ENCODE data around the gene SLC25A28. TPM values are rescaled to one million over a fixed set of nuclear protein-coding genes. Genes with fewer than 3 reads are reported as not detected.

SLC25A28 gene
- 7.1 and 19.8 TPM in 2 replicates for total RNA-seq (2014; rRNA removed; shearing (Covaris generic))

- peak; percentile 100 for DNase-seq (ENCODE audit: low spot score)
Measured at GRCh38 chr10:99619851-99620710, at the start of gene SLC25A28. TSS of gene SLC25A28 (minus strand) at chr10:99620439. CDS start at chr10:99620335, 104 bp downstream.

DNA sequence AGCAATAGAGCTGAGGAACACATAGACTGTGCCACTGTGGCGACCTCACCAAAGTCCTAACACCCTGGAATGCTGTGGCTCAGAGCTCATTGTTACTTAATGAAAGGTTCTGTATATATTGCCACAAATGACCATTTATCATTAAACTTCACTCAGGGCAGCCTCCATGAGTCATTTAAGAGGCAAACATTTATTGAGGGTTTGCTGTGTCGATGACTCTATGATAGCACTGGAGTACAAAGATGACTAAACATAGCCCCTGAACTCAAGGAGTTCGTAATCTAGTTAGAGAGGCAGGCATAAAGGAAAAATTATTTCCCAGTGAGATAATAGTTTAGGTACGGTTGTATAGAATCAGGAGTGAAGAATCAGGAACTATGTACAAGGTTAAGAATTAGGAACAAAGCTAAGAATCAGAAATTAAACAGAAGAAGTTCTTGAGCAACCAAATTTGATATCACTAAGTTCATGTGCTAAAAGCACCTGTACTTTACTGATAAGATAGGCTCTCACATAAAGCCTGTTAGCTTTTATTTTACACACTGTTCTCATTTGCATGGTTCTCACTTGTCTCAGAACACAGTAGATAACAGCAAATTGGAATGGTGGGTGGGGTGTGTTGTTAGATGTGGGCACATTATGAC lies 47.0 kb upstream of the SLC25A28 start:
- peak; percentile 21 for DNase-seq (ENCODE audit: low spot score)

GRCh38 chr10:99665304-99665703 lies 45.1 kb upstream of the SLC25A28 start:
- DNase-seq (ENCODE audit: low spot score): no peak

GRCh38 chr10:99661377-99661763 lies 41.1 kb upstream of the SLC25A28 start:
- DNase-seq (ENCODE audit: low spot score): no peak

DNA sequence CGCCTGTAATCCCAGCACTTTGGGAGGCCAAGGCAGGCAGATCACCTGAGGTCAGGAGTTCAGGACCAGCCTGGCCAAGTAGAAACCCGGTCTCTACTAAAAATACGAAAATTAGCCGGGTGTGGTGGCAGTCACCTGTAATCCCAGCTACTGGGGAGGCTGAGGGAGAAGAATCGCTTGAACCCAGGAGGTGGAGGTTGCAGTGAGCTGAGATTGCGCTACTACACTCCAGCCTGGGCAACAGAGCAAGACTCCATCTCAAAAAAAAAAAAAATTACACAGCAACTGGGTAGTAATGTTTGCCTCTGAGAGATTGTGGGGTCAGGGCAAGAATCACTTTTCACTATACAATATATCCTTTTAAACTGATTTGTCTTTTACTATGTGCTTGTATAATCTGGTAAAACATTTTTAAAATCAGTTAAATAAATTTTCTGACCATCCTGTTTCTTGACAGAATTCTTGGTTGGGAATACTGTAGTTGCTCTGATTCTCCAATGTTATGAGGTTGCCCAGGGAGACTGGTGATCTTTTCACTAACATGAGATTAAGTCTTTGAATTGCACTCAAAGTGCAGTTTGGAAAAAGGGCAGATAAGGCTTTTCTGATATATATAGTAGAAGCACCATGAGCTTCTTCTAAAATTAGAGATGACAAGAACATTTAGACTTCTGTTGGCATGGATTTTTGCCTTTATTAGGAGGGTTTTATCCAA lies 40.6 kb upstream of the SLC25A28 start:
- no peak for DNase-seq (ENCODE audit: low spot score)

DNA sequence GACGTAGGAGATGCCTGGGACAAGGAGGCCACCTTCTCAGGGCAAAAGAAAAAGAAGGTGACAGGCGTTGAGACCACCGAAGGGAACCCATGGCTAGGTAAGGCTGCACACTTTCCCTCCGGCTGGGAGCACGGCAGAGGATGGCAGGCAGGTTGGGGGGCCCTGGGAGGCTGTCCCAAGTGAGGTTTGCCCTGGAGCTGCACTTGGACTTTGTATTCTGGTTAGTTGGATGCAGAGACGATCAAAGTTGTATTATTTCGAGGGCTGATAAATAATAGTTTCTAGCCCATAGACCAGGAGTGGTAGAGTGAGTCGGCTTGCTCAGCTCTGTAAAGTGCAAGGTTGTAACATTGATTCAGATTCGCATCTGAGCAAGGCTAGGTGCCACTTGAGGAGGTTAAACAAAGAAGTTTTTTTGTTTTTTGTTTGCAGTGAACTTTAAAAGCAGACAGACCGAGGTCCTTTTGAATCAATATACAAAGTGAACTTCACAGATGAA lies 39.7 kb upstream of the SLC25A28 start:
- no peak for DNase-seq (ENCODE audit: low spot score)

- peak; percentile 94 for DNase-seq (ENCODE audit: low spot score)
Measured at GRCh38 chr10:99659031-99659867, 39.0 kb upstream of the SLC25A28 start, which contains the start of gene ENTPD7. TSS of gene ENTPD7 (plus strand) at chr10:99659509. CDS start at chr10:99659957, 448 bp downstream.

- no peak for DNase-seq (ENCODE audit: low spot score)
Measured at GRCh38 chr10:99658622-99659030, 38.4 kb upstream of the SLC25A28 start.

GRCh38 chr10:99656199-99657064 lies 36.2 kb upstream of the SLC25A28 start:
- no peak for DNase-seq (ENCODE audit: low spot score)

- DNase-seq (ENCODE audit: low spot score): no peak
Measured at GRCh38 chr10:99654390-99655175, 34.3 kb upstream of the SLC25A28 start.

- DNase-seq (ENCODE audit: low spot score): no peak
Measured at GRCh38 chr10:99652800-99653390, 32.7 kb upstream of the SLC25A28 start.

DNA sequence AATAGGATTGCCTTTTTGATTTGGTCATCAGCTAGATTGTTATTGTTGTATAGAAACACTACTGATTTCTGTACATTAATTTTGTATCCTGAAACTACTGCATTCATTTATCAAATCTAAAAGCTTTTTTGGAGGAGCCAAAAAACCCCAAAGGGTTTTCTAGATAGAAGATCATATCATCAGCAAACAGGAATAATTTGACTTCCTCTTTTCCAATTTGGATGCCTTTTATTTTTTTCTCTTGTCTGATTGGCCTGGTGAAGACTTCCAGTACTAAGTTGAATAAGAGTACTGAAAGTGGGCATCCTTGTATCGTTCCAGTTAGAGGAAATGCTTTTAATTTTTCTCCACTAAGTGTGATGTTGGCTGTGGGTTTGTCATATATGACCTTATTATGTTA lies 28.5 kb upstream of the SLC25A28 start:
- DNase-seq (ENCODE audit: low spot score): no peak

DNA sequence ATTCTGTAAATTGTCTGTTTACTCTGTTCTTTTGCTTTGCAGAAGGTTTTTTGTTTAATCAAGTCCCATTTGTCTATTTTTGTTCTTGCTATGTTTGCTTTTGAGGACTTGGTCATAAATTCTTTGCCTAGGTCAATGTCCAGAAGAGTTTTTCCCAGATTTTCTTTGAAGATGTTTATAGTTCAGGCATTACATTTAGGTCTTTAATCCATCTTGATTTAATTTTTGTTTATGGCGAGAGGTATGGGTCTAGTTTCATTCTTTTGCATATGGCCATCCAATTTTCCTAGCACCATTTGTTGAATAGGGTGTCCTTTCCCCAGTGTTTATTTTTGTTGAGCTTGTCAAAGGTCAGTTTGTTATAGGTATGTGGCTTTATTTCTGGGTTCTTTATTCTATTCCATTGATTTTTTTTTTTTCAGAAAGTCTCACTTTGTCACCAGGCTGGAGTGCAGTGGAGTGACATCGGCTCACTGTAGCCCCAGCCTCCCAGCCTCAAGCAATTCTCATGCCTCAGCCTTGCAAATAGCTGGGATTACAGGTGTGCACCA lies 27.4 kb upstream of the SLC25A28 start:
- DNase-seq (ENCODE audit: low spot score): no peak

GRCh38 chr10:99633832-99634231 lies 13.6 kb upstream of the SLC25A28 start:
- DNase-seq (ENCODE audit: low spot score): no peak

GRCh38 chr10:99631496-99631895 lies 11.3 kb upstream of the SLC25A28 start:
- no peak for DNase-seq (ENCODE audit: low spot score)

DNA sequence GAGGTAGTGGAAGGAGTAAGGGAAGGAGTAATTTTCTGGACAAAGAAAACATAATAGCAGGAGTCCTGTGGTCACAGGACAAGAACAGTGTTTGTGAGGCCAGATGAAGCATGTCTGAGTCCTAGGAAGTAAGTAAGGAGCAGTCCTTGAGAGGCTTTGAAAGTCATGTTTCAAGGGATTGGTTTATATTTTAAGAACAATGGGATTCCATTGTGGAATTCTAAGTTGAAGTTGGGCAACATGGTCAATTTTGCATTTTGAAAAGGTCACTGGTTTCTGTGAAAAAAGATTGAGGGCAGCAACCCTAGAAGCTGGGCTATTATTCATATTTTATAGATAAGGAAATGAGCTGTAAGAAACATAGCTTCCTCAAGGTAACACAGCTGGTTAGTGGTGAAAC lies 10.8 kb upstream of the SLC25A28 start:
- no peak for DNase-seq (ENCODE audit: low spot score)

- peak; percentile 23 for DNase-seq (ENCODE audit: low spot score)
Measured at GRCh38 chr10:99630433-99630832, 10.2 kb upstream of the SLC25A28 start.

DNA sequence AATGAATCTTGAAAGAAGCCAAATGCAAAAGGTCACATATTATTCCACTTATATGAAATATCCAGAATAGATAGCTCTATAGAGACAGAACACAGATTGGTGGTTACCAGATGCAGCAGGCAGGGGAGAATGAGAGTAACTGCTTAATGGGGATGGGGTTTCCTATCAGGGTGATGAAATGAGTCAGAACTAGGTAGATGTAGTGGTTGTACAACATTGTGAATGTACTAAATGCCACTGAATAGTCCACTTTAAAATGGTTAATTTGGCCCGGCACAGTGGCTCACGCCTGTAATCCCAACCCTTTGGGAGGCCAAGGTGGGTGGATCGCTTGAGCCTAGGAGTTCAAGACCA lies 9.4 kb upstream of the SLC25A28 start:
- no peak for DNase-seq (ENCODE audit: low spot score)
